Activated T-helper 1 cell treated with anti-CD3 and anti-CD28 coated beads, Interleukin-2, amount 50 U/mL, for 16 hours (primary cell): ENCODE measurements around the gene INPP4B.
"Not testable (repeated sequence)": the region's sequence is repeated elsewhere in the genome, so short reads cannot be mapped to it uniquely, and the experiment has no call there.

Source experiments
- DNase-seq, 2 donors: peaks; one replicate each; pipeline ENCODE4 v3.0.0-alpha.2; 2020; ENCODE audit warnings: low read depth in 1 of 2, low spot score in 1 of 2

Gene INPP4B

DNA sequence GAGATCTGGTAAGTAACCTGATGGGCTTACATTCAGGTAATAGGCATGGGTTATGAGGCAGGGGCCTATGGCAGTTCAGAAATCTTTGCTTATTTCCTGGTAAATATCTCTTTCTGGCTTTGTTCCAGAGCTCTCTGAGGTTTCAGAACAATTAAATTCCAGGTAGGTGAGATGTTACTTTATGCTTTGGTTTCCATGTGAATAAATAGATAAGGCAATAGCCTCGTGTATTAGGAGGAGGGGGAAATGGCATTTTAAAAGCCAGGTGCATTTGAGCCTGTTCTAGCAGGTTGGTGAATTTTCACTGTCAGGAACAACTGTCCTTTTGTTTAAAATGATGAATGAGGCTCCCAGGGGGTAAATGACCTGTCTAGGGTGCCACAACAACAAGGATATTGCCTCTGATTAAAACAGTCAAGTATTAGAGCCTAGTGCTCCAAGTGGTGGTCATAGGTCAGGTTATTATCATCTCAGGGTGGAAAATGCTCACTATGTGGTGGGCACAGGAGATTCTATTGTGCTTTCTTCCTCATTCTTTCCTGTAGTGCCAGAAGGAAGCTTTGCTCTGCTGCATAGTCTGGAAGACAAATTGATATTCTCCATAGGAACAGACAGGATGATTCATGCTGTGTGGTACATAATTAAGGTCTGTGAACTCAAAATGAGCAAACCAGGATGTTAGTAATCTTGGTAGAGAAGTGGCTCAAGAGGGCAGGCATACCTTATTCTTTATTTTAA is 296.2 kb downstream of the INPP4B start:
- no peak for DNase-seq

DNA sequence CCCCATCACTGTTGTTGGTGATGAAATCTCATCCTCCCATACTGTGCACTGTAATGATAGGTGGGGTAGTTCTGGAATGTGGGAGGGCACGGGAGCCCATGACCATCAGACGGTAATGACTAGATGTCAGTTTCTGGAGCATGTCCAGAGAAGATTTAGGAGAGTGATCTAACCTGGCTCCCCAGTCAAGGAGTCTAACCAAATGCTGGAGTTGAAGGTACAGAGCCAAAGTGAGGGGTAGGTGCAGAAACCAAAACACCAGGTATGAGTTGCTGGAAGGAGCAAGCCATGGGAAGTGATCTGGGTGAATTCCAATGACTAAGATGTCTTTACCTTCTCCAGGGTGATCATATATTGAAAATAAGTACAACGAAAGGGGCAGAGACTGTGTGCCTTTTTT is 296.9 kb downstream of the INPP4B start:
- DNase-seq: no peak

DNA sequence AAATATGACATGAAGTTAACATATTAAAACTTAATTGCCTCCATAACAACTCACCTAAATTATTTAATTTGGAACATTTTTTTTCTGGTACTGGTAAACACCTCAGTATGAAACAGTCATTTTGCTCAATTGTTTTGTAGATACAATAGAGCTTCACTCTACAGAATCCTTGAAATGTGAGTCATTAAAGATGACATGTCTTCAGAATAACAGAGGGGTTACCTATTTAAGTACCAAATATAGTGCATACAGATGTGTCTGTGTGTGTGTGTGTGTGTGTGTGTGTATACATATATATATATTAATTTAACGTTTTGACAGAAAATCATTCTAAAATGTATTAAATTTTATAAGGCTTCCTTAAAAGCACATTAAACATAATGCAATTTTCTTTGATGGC is 297.6 kb downstream of the INPP4B start:
- DNase-seq: no peak

DNA sequence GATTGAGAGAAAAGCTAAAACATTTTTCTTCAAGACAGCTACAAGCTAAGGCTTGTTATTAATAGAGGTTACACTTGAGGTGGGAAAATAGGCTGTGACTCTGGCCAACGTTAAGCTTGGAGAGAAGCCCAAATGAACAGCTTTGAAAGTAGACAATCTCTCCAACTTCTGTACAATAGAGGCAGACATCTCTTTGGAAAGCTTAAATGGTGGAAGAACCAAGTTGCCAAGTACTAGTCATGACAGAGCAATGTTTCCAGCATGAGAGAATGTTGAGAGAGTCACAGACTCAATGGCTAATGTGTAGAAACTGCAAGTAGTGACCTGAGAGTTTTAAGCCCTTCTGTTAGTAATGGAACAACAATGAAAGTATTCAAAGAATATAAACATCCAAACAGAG is 298.1 kb downstream of the INPP4B start:
- DNase-seq: no peak

DNA sequence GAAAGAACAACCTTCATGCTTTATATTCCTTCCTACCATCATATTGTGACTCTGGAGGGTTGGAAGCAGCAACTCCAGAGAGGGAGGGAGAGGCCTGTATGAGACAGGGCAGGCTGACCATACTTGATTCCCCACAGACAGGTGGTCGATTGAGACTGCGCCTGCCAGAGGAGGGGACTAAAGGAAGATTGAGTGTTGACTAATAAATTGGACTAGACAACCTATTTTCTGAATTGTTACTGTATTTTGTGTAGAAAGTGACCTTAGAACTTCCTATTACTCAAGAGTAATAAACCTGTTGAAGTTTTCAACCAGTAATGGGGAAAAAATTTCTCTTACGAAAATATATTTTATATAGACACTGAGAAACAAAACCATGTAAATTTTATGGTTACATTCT is 301.5 kb downstream of the INPP4B start:
- DNase-seq: no peak

DNA sequence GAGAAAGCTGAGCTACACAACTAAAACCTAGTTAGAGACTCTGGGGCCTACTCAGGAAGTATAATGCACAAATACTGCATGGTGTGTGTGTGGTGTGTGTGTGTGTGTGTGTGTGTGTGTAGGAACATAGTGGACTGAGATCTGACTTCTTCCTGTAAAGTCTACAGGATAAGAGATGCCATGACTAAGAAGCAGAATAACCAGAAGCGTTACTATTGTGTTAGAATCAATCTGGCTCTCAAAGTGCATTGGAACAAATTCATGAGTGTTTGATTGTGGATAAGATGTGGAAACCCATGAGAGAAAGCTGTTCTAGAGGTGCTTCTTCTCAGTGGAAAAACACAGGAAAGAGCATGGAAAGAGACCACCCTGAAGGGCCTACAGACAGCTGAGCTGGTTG is 302.1 kb downstream of the INPP4B start:
- no peak for DNase-seq

DNA sequence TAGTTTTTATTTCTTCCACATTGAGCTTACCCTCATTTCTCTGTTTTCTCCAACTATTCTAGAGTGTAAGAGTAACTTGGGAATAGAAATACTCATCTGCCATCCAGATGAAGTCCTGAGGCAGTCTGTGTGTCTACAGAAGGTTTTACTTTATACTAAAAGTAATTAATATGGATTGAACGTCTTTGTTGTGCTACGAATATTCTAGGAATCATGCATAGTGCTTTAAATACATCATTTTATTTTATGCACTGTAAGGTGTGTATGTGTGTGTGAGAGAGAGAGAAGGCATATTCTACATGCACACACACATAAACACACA is 305.7 kb downstream of the INPP4B start:
- no peak for DNase-seq

DNA sequence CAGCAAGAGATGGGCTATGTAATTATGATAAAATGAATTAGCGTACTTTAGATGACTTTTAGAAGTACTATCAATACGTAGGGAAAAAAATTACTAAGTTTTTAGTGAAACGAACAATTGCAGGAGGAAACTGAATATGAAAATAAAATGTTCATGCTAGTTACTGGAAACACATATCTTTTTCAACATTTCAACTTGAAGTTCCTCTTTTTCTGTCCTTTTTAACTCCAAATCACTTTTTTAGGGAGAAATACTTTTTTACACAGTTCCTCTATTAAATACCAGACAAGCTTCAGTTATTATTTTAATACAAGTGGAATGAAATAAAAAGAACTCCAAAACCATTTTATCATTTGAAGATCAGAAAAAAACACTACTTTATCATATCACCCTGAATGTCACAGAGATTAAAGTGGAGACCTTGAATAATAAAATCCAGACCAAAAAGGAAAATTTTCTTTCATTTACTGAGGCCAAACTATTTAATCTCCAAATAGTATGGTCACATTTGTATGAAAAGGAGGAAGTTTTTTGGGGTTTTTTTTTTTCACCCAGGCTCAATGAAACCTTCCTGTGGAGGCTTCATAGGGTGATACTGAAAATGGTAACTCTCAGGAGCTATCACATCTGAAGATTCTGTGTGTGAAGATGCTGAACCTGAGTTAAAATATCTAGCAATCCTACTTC is 306.2 kb downstream of the INPP4B start:
- DNase-seq: no peak

DNA sequence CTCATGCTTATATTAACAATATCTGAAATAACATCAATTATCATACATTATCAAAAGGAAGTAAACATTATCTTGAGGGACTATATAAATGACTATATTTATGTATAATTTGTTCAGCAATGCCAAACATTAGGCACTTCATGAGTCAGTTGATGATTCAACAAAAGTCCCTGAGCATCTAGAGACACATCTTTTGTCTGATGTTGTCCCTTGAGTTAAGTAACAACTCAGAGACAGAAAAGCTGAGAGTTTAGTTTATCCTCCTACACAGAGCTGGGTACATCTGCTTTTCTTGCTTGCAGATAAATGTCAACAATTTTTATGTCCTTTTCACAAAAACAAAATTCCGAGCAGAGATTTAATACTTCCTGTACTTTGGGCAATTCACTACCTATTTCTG is 311.1 kb downstream of the INPP4B start:
- no peak for DNase-seq

DNA sequence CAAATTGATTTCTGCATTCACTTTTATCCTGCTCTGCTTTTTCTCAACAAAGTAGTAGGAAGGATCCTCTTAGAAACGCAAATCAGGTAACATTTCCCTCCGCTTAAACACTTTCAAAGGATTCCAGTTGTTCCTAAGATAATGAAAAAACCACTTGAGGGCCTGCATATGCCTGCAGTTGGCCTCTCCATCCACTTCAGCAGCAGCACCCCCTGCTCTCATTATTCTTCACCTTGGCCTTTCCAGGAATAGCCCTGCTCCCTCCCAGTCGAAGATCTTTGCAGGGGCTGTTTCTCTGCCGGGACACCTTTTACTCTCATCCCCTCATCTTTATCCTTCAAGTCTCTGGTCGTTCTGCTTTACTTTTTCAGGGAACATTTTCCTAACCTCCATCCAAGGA is 314.0 kb downstream of the INPP4B start:
- no peak for DNase-seq

DNA sequence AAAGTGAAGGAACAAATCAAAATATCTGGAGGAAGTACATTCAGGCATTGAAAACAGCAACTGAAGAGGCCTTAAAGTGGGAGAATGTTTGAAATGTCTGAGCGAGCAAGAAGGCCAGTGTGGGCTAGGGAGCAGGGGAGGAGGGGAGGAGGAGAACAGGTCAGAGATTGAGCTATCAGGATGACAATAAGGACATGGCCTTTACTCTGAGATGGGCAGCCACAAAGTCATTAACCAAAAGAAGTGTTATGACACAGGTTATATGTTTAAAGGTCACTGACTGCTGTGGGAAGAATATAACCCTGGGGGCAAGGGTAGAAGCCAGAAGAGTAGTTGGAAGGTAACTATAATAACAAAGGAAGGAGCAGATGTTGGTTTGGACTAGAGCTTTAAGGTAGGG is 315.4 kb downstream of the INPP4B start:
- no peak for DNase-seq

DNA sequence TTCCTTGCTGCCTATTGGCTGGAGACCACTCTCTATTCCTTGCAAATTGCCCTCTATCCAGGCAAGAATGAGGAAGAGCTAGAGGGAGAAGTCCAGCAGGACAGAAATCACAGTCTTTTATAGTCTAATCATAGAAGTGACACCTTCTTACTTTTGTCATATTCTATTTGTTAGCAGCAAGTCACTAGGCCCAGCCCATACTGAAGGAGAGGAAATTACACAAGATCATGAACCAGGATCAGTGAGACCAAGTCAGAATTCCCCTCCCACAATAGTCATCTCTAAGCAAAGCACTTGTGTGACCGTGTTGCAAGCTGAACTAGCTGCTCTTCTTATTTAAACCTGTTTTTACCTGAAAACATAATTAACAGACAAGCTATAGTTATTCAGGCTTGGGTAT is 317.7 kb downstream of the INPP4B start:
- DNase-seq: no peak

DNA sequence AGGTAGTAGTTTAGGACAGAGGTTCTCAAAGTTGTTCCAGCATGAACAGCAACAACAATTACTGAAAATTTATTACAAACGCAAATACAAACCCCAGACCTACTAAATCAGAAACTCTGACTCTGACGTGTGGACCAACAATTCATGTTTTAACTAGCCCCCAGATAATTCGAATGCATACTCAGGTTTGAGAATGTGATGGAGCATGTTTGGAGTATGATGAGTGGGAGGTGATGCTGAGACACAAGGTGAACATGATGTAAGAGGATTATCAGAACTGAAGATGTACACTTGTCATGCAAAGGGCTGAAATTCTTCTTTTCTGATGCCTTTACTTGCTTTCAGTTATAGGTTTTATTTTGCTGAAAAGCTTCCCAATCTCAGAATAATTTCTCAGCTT is 323.0 kb downstream of the INPP4B start:
- no peak for DNase-seq

DNA sequence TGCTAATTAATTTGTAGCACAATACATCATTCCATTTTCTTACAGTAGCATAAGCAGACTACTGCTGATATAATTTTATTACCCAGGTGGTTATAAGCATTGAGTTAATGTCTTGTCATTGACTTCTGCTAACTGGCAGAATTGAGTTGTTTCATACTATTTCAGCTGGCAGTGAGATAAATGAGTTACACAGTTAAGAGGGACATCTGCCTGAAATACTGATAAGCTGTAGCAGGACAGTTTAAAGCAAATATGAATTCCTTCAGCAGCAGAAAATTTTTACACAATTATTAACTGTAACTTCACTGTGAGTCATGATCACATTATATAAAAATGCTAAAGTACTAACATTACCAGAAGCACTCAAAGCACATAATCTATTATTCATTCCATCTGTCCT is 326.8 kb downstream of the INPP4B start:
- DNase-seq: no peak

DNA sequence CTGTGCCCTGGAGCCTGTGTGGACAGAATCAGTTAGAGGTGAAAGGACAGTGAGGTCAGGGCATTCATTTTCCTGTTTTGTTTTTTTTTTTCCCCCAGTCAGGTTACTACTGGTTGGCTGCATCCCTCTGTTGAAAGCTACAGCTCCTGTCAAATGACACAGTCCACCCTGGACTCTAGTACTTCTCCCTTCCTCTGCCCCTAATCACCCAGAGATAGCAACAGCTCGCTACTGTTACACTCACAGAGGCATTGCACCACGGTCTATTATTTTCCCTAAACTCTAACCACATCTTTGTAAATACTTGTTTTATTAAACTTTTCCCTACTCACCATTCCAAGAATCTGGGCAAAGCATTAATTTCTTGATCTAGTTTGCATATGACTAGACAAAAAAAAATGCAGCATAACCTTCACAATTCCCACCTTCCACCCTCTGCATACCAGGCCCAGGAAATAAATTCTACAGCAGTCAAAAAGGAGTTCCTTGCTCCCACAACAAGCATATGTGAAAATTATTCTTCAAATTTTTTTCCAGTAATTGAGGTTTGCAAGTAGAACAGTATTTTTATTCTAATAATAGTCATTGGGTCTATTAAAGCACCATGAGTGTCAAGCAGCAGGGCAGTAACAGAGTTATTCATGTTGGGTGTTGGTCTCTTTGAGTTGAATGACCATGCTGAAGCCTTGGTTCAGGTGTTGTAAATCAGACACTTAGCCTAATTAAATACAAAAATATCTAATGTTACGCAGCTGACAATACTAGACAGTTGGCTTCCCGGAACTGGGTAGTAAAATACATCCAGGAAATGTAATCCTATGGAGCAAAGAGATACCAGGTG is 329.2 kb downstream of the INPP4B start:
- DNase-seq: no peak

DNA sequence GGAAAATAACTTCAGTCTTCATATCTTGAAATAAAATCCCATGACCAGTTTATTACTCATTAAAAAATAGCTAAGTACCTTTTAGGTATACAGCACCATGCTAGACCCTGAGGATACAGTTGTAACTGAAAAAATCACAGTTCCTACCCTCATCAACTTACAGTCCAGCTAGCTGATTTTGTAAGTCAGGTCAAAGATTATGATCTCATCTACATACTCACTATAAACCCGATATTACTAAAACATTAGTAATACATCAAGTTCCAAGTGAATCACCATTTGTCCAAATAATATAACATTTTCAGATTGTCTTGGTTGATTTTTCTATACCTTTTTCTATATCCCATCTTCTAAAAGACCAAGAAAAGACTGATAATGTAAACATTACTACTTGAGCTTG is 333.9 kb downstream of the INPP4B start:
- no peak for DNase-seq

DNA sequence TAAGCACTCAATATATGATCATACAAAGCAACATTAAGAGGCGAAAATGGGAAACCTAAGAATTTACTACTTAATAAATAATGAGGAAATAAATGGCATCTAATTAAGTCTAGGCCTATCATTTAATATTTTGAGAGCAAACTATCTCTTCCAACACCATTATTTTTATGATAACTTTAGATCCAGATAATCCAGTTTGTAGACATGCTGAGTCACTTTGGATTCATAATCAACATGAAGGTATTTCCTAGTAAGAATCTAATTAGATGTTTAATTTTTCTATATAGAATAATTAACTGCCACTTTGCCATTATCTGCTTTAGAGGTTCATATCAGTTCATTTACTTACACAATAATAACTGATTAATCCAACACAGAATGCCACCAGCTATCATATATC is 336.2 kb downstream of the INPP4B start:
- DNase-seq: no peak

DNA sequence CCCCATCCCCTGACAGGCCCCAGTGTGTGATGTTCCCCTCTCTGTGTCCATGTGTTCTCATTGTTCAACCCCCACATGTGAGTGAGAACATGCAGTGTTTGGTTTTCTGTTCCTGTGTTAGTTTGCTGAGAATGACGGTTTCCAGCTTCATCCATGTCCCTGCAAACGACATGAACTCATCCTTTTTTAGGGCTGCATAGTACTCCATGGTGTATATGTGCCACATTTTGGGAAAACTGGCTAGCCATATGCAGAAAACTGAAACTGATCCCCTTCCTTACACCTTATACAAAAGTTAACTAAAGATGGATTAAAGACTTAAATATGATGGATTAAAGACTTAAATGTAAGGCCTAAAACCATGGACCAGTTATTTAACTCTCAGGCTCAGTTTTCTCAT is 336.7 kb downstream of the INPP4B start:
- DNase-seq: not testable (repeated sequence)

DNA sequence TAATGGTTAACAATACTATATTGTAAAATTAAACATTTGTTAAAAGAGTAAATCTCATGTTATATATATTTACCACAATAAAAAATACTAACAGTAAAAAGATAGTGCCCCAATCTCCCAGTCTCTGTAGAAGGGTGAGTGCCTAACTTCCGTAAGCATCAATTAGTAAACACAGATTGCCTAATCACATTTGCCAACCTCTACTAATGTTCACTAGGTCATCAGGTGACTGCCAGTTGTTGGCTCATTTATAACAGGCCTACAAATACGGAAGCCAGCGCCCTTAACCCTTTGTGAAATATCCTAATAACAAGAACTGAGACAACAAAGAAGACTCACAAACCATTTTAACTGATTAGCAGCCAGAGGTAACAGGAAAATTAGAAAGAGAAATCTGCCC is 345.1 kb downstream of the INPP4B start:
- DNase-seq: no peak

DNA sequence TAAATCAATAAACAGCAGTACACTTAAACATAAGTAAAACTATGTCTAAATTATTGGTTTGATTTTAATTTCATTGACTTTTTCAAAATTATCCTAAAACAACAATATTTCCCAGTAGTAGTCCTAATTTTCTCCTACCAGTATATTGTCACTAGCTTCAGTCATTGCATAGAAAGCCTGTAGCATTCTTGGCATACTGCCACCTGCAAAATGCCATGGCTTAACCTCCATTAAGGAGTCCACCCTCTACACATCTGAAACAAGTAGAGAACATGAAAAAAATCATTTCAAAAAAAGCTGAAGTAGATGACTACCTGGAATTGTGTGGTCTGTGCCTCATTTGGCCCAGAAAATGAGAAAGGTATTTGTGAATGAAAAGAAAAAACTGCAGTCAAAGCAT is 348.5 kb downstream of the INPP4B start:
- DNase-seq: no peak

DNA sequence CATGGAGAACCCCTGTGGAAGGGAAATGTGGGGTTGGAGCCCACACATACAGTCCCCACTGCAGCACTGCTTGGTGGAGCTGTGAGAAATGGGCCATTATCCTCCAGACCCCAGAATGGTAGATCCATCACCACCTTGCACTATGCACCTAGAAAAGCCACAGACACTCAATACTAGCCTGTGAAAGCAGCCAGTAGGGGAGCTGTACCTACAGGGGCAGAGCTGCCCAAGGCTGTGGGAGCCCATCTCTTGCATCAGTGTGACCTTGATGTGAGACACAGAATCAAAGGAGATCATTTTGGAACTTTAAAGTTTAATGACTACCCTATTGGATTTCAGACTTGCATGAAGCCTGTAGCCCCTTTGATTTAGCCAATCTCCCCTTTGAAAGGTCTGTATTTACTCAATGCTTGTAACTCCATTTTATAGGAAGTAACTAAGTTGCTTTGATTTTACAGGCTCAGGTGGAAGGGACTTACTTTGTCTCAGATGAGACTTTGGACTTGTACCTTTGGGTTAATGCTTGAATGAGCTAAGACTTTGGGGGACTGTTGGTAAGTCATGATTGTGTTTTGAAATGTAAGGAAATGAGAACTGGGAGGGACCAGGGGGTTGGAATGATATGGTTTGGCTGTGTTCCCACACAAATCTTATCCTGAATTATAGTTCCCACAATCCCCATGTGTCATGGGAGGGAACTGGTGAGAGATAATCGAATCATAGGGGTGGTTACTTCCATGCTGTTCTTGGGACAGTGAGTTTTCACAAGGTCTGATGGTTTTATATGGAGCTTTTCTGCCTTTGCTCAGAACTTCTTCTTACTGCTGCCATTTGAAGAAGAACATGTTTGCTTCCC is 352.6 kb downstream of the INPP4B start:
- DNase-seq: no peak
